Tibial nerve (tissue), 4 donors: Measurements from ENCODE around the gene TM9SF3. TPM values are rescaled to one million over a fixed set of nuclear protein-coding genes. Genes with fewer than 3 reads are reported as not detected.

Experiments
- DNase-seq, 2 donors: peaks; one replicate each; pipeline ENCODE4 v3.0.0-alpha.2; 2019; ENCODE audit warnings: low spot score in 2 of 2
- H3K27ac ChIP-seq, 4 donors: fragments of 200-600 bp; sonication (generic) in 3 of 4; one replicate each; pipeline ENCODE4 v1.5.1; 2017 to 2019; ENCODE audit warnings: mild to moderate bottlenecking in 1 of 4
- H3K27me3 ChIP-seq, 2 donors: fragments of 200-600 bp; sonication (generic) in 1 of 2; one replicate each; pipeline versions ENCODE4 v1.5.1 to v1.6.0; 2017 to 2019
- H3K36me3 ChIP-seq, 3 donors: fragments of 200-600 bp; sonication (generic); one replicate each; pipeline ENCODE4 v1.5.1; 2018 to 2019
- H3K4me1 ChIP-seq, 4 donors: fragments of 200-600 bp; sonication (generic) in 3 of 4; one replicate each; pipeline ENCODE4 v1.5.1; 2017 to 2019
- H3K4me3 ChIP-seq, 4 donors: fragments of 200-600 bp; sonication (generic) in 3 of 4; one replicate each; pipeline ENCODE4 v1.5.1; 2017 to 2019; ENCODE audit warnings: mild to moderate bottlenecking in 1 of 4, moderate library complexity in 1 of 4
- H3K9me3 ChIP-seq, 4 donors: fragments of 200-600 bp; sonication (generic) in 3 of 4; one replicate each; pipeline ENCODE4 v1.5.1; 2017 to 2019
- CTCF ChIP-seq, 5 experiments: fragments of 200-600 bp in 3 of 5; fragments of 450-650 bp in 2 of 5; sonication (generic) in 3 of 5; IDR thresholded peaks; one replicate each; pipeline ENCODE4 v1.5.1; 2016 to 2019; ENCODE audit warnings: antibody characterized with exemption in 5 of 5, mild to moderate bottlenecking in 3 of 5, moderate library complexity in 2 of 5
- EP300 ChIP-seq, 2 donors: sonication (generic); formaldehyde crosslinking; IDR thresholded peaks; one replicate each; pipeline ENCODE4 v1.6.1; 2017; ENCODE audit warnings: antibody characterized with exemption in 2 of 2, mild to moderate bottlenecking in 1 of 2
- POLR2A ChIP-seq, 2 donors: fragments of 450-650 bp; IDR thresholded peaks; one replicate each; pipeline ENCODE4 v1.6.1; 2017; ENCODE audit warnings: antibody characterized with exemption in 2 of 2, mild to moderate bottlenecking in 2 of 2, moderate library complexity in 2 of 2
- WGBS, 2 donors: methylation state at CpG; one replicate each; pipeline ENCODE4 v1.1.5; 2018; 5-methylcytosine and 5-hydroxymethylcytosine counted together
- total RNA-seq, 4 donors: library from RNA; depleted of rRNA; stranded (reverse); fragments of >200 nt; gene quantifications; one replicate each; pipeline ENCODE4 v1.1.0, GENCODE V29; 2016

The TM9SF3 gene
- total RNA-seq, 4 donors from 2014 or later, result 79.5 to 98.8 (median 90.2) TPM

- Histone ChIP-seq H3K4me1 (peaks cover 0 to 20% (median 13%) of the 10 kb centered on the region in 4 donors), H3K4me3 (no peak overlapping the region), H3K27ac (no peak overlapping the region), H3K27me3 (peaks cover 0 to 15% of the 10 kb centered on the region in 2 donors), H3K36me3 (no peaks in the 10 kb centered on the region), H3K9me3 (no peaks in the 10 kb centered on the region)
- DNase-seq, result no peak
- 78 to 92% methylated on average over 3 of the region's 3 CpGs for WGBS, 2 donors
- TF ChIP-seq POLR2A (IDR thresholded peaks at IDR 0.05), result no peak
- TF ChIP-seq EP300 (IDR thresholded peaks at IDR 0.05), result no peak
- TF ChIP-seq CTCF (IDR thresholded peaks at IDR 0.05), result no peak
These were observed 77.7 kb downstream of the TM9SF3 start for GRCh38 chr10:96509017-96509641.

- Histone ChIP-seq H3K4me3 (no peak overlapping the region), H3K27ac (no peak overlapping the region), H3K4me1 (no peaks in the 10 kb centered on the region), H3K36me3 (no peaks in the 10 kb centered on the region), H3K27me3 (peaks cover 0 to 2% of the 10 kb centered on the region in 2 donors), H3K9me3 (no peaks in the 10 kb centered on the region)
- no peak for DNase-seq
- 76 to 83% methylated on average over 2 of the region's 2 CpGs for WGBS, 2 donors
- TF ChIP-seq EP300 (IDR thresholded peaks at IDR 0.05) (no peak), CTCF (IDR thresholded peaks at IDR 0.05) (no peak)
These were observed 79.8 kb downstream of the TM9SF3 start for GRCh38 chr10:96507044-96507443.

- Histone ChIP-seq H3K4me3 (no peak overlapping the region), H3K27me3 (no peaks in the 10 kb centered on the region), H3K9me3 (no peaks in the 10 kb centered on the region), H3K4me1 (no peaks in the 10 kb centered on the region), H3K27ac (no peak overlapping the region), H3K36me3 (no peaks in the 10 kb centered on the region)
- no peak for DNase-seq
- no peak for TF ChIP-seq EP300 (IDR thresholded peaks at IDR 0.05)
- TF ChIP-seq POLR2A (IDR thresholded peaks at IDR 0.05), result no peak
- TF ChIP-seq CTCF (IDR thresholded peaks at IDR 0.05), result no peak
- 79 to 82% methylated on average over 12 of the region's 12 CpGs for WGBS, 2 donors
These were observed 81.4 kb downstream of the TM9SF3 start for GRCh38 chr10:96505150-96506136.

- no peak overlapping the region for H3K27ac ChIP-seq
- no peaks in the 10 kb centered on the region for H3K4me1 ChIP-seq
- H3K4me3 ChIP-seq, result no peak overlapping the region
- DNase-seq, result no peak
- no peaks in the 10 kb centered on the region for H3K27me3 ChIP-seq
- TF ChIP-seq POLR2A (IDR thresholded peaks at IDR 0.05) (no peak), CTCF (IDR thresholded peaks at IDR 0.05) (no peak), EP300 (IDR thresholded peaks at IDR 0.05) (no peak)
- no peaks in the 10 kb centered on the region for H3K9me3 ChIP-seq
- no peaks in the 10 kb centered on the region for H3K36me3 ChIP-seq
- 76 to 87% methylated on average over 7 of the region's 7 CpGs for WGBS, 2 donors
These were observed 84.1 kb downstream of the TM9SF3 start for GRCh38 chr10:96502561-96503282.
